Measurements from ENCODE around the gene CFAP68.
A peak's percentile ranks its signal among the peaks of the same experiment; 100 is the strongest.
"Not testable (repeated sequence)": the region's sequence is repeated elsewhere in the genome, so short reads cannot be mapped to it uniquely, and the experiment has no call there.

CFAP68 gene

GRCh38 chr11:111870886-111871692 lies 8.3 kb upstream of the CFAP68 start, which contains the start of gene ALG9:
TSS of gene ALG9 (minus strand) at chr11:111871581. CDS start at chr11:111871482, 99 bp downstream.
- DNase-seq, result peak; percentile 83 to 93 (median 84)

- no peak for DNase-seq
Measured at GRCh38 chr11:111871693-111872161, 7.6 kb upstream of the CFAP68 start.

- no peak for DNase-seq
Measured at GRCh38 chr11:111878385-111878848, 924 bp upstream of the CFAP68 start.

- no peak for DNase-seq
Measured at GRCh38 chr11:111879637-111879960, 258 bp downstream of the CFAP68 start.

GRCh38 chr11:111882202-111882601 lies 2.9 kb downstream of the CFAP68 start:
- DNase-seq, result no peak

GRCh38 chr11:111885053-111885452 lies 5.7 kb downstream of the CFAP68 start:
- not testable (repeated sequence) for DNase-seq

- DNase-seq, result no peak
Measured at GRCh38 chr11:111886032-111886431, 6.7 kb downstream of the CFAP68 start.

GRCh38 chr11:111886844-111887243 lies 7.5 kb downstream of the CFAP68 start:
- DNase-seq, result no peak

- no peak for DNase-seq
Measured at GRCh38 chr11:111905411-111905810, 26.1 kb downstream of the CFAP68 start.

- no peak for DNase-seq
Measured at GRCh38 chr11:111906680-111907079, 27.3 kb downstream of the CFAP68 start.

- no peak for DNase-seq
Measured at GRCh38 chr11:111908639-111909305, 29.4 kb downstream of the CFAP68 start.

- DNase-seq, result no peak
Measured at GRCh38 chr11:111909378-111909777, 30.0 kb downstream of the CFAP68 start.

GRCh38 chr11:111910676-111911562 lies 31.6 kb downstream of the CFAP68 start:
- DNase-seq, result no peak

- DNase-seq, result no peak
Measured at GRCh38 chr11:111911563-111912401, 32.4 kb downstream of the CFAP68 start, which contains the start of gene CRYAB. TSS of gene CRYAB (minus strand) at chr11:111911770. CDS start at chr11:111911724, 46 bp downstream.

- DNase-seq, result no peak
Measured at GRCh38 chr11:111912535-111912934, 33.2 kb downstream of the CFAP68 start, which contains the start of gene HSPB2. TSS of gene HSPB2 (plus strand) at chr11:111912734. CDS start at chr11:111912830, 96 bp downstream.

GRCh38 chr11:111913031-111913861 lies 33.9 kb downstream of the CFAP68 start:
- DNase-seq, result no peak

- no peak for DNase-seq
Measured at GRCh38 chr11:111913997-111914396, 34.7 kb downstream of the CFAP68 start.

- DNase-seq, result no peak
Measured at GRCh38 chr11:111916768-111917167, 37.4 kb downstream of the CFAP68 start.

- DNase-seq, result no peak
Measured at GRCh38 chr11:111917312-111917711, 38.0 kb downstream of the CFAP68 start.

- DNase-seq, result no peak
Measured at GRCh38 chr11:111917788-111918187, 38.4 kb downstream of the CFAP68 start.
